ENCODE results near the gene FN3KRP.

The FN3KRP gene

GRCh38 chr17:82745524-82745923 lies 29.0 kb downstream of the FN3KRP start:
- TF ChIP-seq CTCF (IDR thresholded peaks at IDR 0.05): no peak

GRCh38 chr17:82748756-82749155 lies 32.2 kb downstream of the FN3KRP start:
- TF ChIP-seq CTCF (IDR thresholded peaks at IDR 0.05): no peak

- TF ChIP-seq CTCF (IDR thresholded peaks at IDR 0.05): no peak
Measured at GRCh38 chr17:82750241-82750908, 33.9 kb downstream of the FN3KRP start.

- TF ChIP-seq CTCF (IDR thresholded peaks at IDR 0.05): no peak
Measured at GRCh38 chr17:82751171-82751570, 34.7 kb downstream of the FN3KRP start.

GRCh38 chr17:82751571-82752370 lies 35.3 kb downstream of the FN3KRP start, which contains the start of gene TBCD:
Gene TBCD (plus strand): TSS chr17:82752065. CDS start chr17:82752194, 129 bp downstream.
- no peak for TF ChIP-seq CTCF (IDR thresholded peaks at IDR 0.05)

- no peak for TF ChIP-seq CTCF (IDR thresholded peaks at IDR 0.05)
Measured at GRCh38 chr17:82752371-82753200, 36.1 kb downstream of the FN3KRP start.

GRCh38 chr17:82753201-82753464 lies 36.6 kb downstream of the FN3KRP start:
- TF ChIP-seq CTCF (IDR thresholded peaks at IDR 0.05): no peak

Measured in LNCAP (cell line).